RWPE2 (cell line): ENCODE data around the gene CCNQ.

Experiments
- ATAC-seq: fragments of 200-7000 bp; cut with Tn5 transposase; 3 replicates; pipeline ENCODE4 v1.9.1; 2021; ENCODE audit warnings: low read depth
- DNase-seq: peaks from one replicate; pipeline ENCODE4 v3.0.0-alpha.2; 2020; ENCODE audit warnings: low spot score
- H3K27ac ChIP-seq: fragments of 450-650 bp; 2 replicates; pipeline ENCODE4 v1.5.1; 2017; ENCODE audit warnings: mild to moderate bottlenecking; ENCODE audit not compliant: poor library complexity, severe bottlenecking
- H3K27me3 ChIP-seq: fragments of 250-450 bp; sonication (Bioruptor Pico); 2 replicates; pipeline ENCODE4 v1.5.1; 2021; ENCODE audit warnings: mild to moderate bottlenecking, moderate library complexity; ENCODE audit not compliant: insufficient read depth, poor library complexity, severe bottlenecking
- H3K36me3 ChIP-seq: fragments of 250-450 bp; sonication (Bioruptor Pico); 2 replicates; pipeline ENCODE4 v1.5.1; 2020; ENCODE audit warnings: low read depth, mild to moderate bottlenecking, moderate library complexity
- H3K4me1 ChIP-seq: fragments of 250-450 bp; sonication (Bioruptor Pico); 2 replicates; pipeline ENCODE4 v1.5.1; 2021; ENCODE audit warnings: mild to moderate bottlenecking, moderate library complexity; ENCODE audit not compliant: insufficient read depth, poor library complexity, severe bottlenecking
- H3K4me3 ChIP-seq: fragments of 250-450 bp; sonication (Bioruptor Pico); 2 replicates; pipeline ENCODE4 v1.5.1; 2021; ENCODE audit warnings: mild to moderate bottlenecking, moderate library complexity; ENCODE audit not compliant: severe bottlenecking
- H3K9me3 ChIP-seq: fragments of 250-450 bp; sonication (Bioruptor Pico); 2 replicates; pipeline ENCODE4 v1.5.1; 2021; ENCODE audit warnings: mild to moderate bottlenecking, moderate library complexity; ENCODE audit not compliant: severe bottlenecking
- CTCF ChIP-seq: fragments of 450-650 bp; IDR thresholded peaks from one replicate; pipeline ENCODE4 v1.5.1; 2017; ENCODE audit warnings: mild to moderate bottlenecking, moderate library complexity; ENCODE audit not compliant: poor library complexity, severe bottlenecking

CCNQ gene

GRCh38 chrX:153626025-153626633, 27.2 kb upstream of the CCNQ start:
- no peak for DNase-seq
- no peak for ATAC-seq

GRCh38 chrX:153625271-153626024, 26.5 kb upstream of the CCNQ start:
- ATAC-seq (no peak), DNase-seq (no peak)
- Histone ChIP-seq H3K4me3 (no peak overlapping the region), H3K27me3 (no peaks in the 10 kb centered on the region), H3K27ac (no peak overlapping the region), H3K4me1 (peaks cover 4% of the 10 kb centered on the region), H3K9me3 (no peaks in the 10 kb centered on the region), H3K36me3 (no peaks in the 10 kb centered on the region)
- TF ChIP-seq CTCF = no peak

More at GRCh38 chrX:153626025-153626633, 27.2 kb upstream of the CCNQ start:
- H3K4me1 ChIP-seq = peaks cover 4% of the 10 kb centered on the region
- H3K27ac ChIP-seq = no peak overlapping the region
- H3K36me3 ChIP-seq = no peaks in the 10 kb centered on the region
- no peaks in the 10 kb centered on the region for H3K27me3 ChIP-seq
- H3K4me3 ChIP-seq = no peak overlapping the region
- TF ChIP-seq CTCF = no peak
- no peaks in the 10 kb centered on the region for H3K9me3 ChIP-seq

- no peak overlapping the region for H3K27ac ChIP-seq
- no peak for TF ChIP-seq CTCF
Measured at GRCh38 chrX:153624196-153625091, 25.5 kb upstream of the CCNQ start.

DNA sequence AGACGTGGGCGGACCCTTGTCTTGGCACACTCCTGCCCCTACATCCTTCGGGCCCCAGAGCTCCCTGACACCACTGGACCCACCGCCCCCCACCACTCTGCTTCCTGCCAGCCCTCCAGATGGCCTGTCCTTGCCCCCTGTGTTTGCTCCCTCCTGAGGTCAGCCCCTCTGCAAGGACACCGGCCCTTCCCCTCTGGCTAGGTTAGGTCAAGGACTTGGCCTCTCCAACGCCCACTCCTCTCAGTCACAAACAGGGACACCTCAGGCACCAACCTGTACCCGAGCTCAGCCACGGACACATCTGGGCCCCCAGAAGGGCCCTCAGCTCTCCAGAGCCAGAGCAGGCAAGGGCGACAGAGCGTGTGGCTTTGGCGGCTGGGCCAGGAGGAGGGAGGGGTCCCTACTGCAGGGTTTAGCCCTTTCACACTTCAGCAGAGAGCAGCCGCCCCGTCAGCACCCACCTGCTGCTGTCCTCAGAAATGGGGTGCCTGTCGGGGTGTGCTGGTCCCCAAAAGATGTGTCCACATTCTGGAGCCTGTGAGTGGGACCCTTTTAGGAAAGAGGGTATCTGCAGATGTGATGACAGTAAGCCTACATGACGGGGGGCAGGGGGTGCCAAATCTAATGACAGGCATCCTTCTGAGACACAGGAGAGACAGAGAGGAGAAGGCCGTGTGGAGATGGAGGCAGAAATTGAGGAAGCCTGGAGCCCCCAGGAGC, 24.5 kb upstream of the CCNQ start:
- H3K4me1 ChIP-seq = peaks cover 4% of the 10 kb centered on the region
- H3K4me3 ChIP-seq = no peak overlapping the region
- H3K27me3 ChIP-seq = no peaks in the 10 kb centered on the region
- H3K9me3 ChIP-seq = no peaks in the 10 kb centered on the region
- no peaks in the 10 kb centered on the region for H3K36me3 ChIP-seq
- DNase-seq = no peak
- TF ChIP-seq CTCF = no peak
- H3K27ac ChIP-seq = no peak overlapping the region
- no peak for ATAC-seq

More at GRCh38 chrX:153624196-153625091, 25.5 kb upstream of the CCNQ start:
- no peaks in the 10 kb centered on the region for H3K9me3 ChIP-seq
- H3K27me3 ChIP-seq = no peaks in the 10 kb centered on the region
- peaks cover 4% of the 10 kb centered on the region for H3K4me1 ChIP-seq
- no peak overlapping the region for H3K4me3 ChIP-seq
- H3K36me3 ChIP-seq = no peaks in the 10 kb centered on the region
- ATAC-seq (no peak), DNase-seq (no peak)
